ENCODE measurements around the gene TMEM131.

Gene TMEM131

DNA sequence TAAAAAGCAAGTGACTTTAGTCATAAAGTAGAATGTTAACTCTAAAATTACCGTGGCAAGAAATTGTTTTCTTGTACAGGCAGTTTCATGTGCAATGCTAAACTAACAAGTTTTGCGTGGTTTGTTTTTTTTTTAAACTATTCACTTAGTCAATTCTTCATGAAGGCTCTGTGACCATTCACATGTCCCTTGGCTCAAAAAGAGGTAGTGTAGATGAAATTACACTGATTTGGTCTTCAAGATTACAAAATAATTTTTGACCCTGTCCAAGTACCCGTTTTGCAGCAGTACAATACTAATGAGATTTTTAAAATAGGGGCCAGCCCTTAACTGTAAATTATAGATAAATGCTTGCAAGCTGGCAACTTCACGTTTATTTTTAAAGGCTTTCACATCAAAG, 1.3 kb downstream of the TMEM131 start:
- in situ Hi-C loops (cut with MboI; ENCODE audit: low sequenced_read_pairs): no loop called here

GRCh38 chr2:97993926-97994325, 1.8 kb downstream of the TMEM131 start:
- in situ Hi-C loops (cut with MboI; ENCODE audit: low sequenced_read_pairs): no loop called here

- in situ Hi-C loops (cut with MboI; ENCODE audit: low sequenced_read_pairs): no loop called here
These were observed 2.6 kb downstream of the TMEM131 start for GRCh38 chr2:97992836-97993825.

DNA sequence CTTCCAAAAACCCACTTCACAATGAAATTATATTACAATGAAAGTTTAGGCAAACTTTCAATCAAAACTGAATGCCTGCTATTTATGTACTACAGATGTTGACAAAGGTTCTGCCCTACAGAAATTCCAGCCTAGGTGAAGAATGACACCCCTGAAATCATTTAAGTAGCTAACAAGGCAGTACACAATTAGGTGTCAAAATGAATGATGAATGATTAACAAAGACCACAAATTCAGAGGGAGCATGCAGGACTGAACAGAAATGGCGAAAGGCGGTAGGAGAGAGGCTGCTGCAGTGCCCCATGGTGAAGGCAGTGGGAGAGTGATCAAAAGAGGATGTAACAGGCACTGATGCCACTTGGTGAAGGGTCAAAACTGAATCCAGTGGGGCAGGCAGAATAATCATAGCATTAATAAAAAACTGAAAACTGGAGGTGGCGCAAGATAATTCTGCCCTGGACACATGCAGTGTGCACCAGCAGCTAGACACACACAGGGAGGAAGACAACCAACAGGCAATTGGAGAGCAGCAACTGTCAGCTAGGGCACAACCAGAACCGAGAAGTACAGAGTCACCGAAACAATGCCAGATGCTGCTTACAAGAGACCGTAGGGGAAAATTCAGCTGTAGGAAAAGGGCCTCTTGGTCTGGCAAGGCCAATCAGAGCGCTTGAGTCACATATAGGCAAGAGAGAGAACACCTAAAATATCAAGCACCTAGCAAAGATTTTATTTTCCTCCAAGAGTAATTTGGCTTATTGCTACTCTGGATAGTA, 4.5 kb downstream of the TMEM131 start:
- in situ Hi-C loops (cut with MboI; ENCODE audit: low sequenced_read_pairs): no loop called here

DNA sequence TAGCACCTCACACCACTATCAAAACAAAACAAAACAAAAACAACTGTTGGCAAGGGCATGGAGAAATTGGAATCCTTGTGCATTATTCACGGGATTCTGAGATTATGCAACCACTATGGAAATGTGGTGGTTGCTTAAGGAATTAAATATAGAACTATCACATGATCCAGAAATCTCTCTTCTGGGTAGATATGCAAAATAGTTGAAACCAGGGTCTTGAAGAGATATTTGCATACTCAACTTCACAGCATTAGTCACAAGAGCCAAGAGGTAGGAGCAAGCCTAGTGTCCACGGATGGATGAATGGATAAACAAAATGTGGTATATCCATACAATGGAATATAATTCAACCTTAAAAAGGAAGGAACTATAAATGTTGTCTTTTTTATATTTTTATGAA, 7.0 kb downstream of the TMEM131 start:
- in situ Hi-C loops (cut with MboI; ENCODE audit: low sequenced_read_pairs): no loop called here

GRCh38 chr2:97985998-97986397, 9.8 kb downstream of the TMEM131 start:
- in situ Hi-C loops (cut with MboI; ENCODE audit: low sequenced_read_pairs): no loop called here

DNA sequence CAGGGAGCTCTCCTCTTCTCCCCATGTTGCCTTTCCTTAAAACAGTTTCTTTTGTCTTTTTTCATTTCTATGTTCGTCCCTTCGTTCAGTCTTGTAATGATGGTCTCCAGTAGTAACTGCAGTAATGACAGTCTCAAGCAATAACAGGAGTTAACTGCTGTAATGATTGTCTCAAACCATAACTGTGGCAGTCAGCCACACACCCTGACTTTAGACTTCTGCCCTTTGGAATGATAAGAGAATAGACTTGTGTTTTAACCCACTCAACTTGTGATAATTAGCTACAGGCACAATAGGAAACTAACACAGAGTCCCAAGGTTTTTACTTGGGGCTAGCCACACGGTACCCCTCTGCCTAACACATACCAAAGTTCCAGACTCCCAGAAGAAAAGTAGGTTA, 12.1 kb downstream of the TMEM131 start:
- in situ Hi-C loops (cut with MboI; ENCODE audit: low sequenced_read_pairs): no loop called here

DNA sequence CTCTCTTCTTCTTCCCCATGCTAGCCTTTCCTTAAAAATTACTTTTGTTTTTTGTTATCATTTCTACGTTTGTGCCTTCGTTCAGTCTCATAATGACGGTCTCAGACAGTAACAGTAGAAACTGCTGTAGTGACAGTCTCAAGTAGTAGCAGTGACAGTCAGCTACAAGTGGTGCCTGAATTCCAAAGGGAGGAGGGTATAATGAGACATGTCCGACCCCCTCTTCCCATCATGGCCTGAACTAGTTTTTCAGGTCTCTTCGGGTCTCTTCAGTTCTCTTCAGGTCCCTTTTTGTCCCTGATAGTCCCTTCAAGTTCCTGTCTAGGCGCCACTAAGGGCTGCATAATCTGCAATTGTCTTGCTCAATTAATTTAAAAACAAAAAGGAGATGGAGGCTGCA, 12.6 kb downstream of the TMEM131 start:
- in situ Hi-C loops (cut with MboI; ENCODE audit: low sequenced_read_pairs): no loop called here

DNA sequence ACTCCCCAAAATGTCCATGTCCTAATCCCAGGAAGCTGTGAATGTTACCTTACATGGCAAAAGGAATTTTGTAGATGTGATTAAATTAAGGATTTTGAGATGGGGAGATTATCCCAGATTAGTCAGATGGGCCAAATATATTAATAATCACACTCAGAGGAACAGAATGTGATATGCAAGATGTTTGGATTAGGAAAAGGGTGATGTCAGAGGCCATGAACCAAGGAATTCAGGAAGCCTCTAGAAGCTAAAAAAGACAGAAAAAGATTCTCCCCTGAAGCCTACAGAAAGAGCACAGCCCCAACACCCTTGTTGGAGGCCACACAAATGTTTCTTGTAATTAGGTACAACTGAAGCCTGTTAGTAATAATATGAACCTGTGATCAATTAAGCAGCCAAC, 13.1 kb downstream of the TMEM131 start:
- in situ Hi-C loops (cut with MboI; ENCODE audit: low sequenced_read_pairs): no loop called here

DNA sequence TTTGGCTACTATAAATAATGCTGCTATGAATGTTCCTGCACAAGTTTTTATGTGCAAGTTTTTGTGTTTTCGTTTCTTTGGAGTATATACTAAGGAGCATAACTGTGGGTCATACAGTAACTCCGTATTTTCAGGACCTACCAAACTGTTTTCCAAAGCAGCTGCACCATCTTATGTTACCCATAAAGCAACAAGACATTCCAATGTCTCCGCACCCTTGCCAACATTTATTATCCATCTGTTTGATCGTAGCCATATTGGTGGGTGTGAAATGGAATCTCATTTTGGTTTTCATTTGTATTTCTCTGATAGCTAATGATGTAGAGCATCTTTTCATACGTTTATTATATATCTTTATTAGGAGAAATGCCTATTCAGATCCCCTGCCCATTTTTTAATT, 13.8 kb downstream of the TMEM131 start:
- in situ Hi-C loops (cut with MboI; ENCODE audit: low sequenced_read_pairs): no loop called here

DNA sequence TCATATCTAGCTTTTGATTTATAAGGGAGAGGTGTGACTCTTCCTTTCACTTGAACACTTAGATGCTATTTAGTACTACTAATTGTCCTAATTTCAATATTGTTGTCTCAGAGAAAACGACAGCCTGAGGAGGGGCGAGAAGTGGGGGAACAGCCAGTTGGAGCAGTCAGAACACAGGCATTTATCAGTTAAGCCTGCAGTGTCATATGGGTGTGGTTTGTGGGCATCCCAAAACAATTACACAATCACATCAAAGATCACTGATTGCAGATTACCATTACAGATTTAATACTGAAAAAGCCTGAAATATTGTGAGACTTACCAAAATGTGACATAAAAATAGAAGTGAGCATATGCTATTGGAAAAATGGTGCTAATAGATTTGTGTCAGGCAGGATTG, 15.8 kb downstream of the TMEM131 start:
- in situ Hi-C loops (cut with MboI; ENCODE audit: low sequenced_read_pairs): no loop called here

DNA sequence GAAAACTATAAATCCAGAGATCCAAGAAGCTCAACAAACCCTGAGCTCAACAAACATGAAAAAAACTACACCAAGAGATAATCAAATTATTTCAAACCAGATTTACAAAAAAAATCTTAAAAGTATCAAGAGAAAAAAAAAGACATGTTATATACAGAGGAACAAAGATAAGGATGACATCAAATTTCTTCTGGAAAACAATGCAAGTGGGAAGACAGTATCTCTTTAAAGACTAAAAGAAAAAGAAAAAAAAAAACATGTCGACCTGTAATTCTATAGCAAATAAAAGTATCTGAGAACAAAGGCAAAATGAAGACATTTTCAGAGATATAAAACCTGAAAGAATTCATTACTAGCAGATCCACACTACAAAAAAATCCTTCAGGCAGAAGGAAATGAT, 21.3 kb downstream of the TMEM131 start:
- in situ Hi-C loops (cut with MboI; ENCODE audit: low sequenced_read_pairs): no loop called here

GRCh38 chr2:97970293-97971060, 25.3 kb downstream of the TMEM131 start:
- in situ Hi-C loops (cut with MboI; ENCODE audit: low sequenced_read_pairs): no loop called here

GRCh38 chr2:97969081-97970067, 26.4 kb downstream of the TMEM131 start:
- in situ Hi-C loops (cut with MboI; ENCODE audit: low sequenced_read_pairs): no loop called here

GRCh38 chr2:97967931-97968627, 27.7 kb downstream of the TMEM131 start:
- in situ Hi-C loops (cut with MboI; ENCODE audit: low sequenced_read_pairs): no loop called here

DNA sequence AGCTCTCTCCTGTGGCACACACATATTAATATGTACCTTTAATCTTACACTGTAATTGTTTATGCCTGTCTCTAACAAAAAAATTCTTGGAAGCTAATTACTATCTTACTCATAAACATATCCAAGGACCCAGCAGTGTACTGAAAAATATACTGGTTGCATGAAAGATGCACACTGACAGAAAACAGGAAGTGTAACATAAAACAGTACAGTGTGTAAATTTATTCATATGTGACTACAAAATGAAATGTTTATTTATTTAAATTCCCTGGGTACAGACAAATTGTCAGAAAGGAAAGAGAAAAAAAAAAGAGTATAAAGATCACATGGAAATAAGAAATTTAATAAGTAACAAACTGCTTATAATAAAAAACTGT, 28.5 kb downstream of the TMEM131 start:
- in situ Hi-C loops (cut with MboI; ENCODE audit: low sequenced_read_pairs): no loop called here

DNA sequence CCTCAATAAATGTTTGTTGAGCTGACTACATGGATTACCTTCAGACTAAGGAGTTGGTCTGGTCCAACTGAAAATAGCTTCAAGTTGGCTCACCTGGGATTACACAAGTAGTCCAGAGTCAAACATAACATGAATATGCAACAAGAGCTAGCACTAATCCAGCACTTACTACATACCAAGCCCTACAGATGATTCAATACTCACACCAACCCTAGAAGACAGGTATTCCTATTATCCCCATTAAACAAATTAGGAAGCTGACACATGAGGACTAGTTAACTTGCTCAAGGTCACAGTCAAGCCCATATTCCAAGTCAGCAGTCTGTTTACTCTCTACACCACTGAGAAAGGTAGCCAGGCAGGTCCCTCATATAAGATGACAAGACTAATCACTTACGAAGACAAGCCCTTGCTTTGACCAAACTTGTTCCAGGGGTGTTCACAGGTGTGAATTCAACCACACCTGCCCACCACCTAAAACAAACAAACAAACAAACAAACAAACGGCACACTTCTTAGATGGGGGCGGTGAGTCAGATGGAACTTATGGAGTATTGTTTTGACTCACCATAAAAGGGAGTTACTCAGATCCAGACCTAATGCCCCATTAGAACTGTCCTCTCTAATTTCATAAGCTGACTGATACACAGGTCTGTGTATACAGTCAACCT, 29.1 kb downstream of the TMEM131 start:
- in situ Hi-C loops (cut with MboI; ENCODE audit: low sequenced_read_pairs): no loop called here

GRCh38 chr2:97965116-97965515, 30.6 kb downstream of the TMEM131 start:
- in situ Hi-C loops (cut with MboI; ENCODE audit: low sequenced_read_pairs): no loop called here

GRCh38 chr2:97963880-97964279, 31.9 kb downstream of the TMEM131 start:
- in situ Hi-C loops (cut with MboI; ENCODE audit: low sequenced_read_pairs): no loop called here

Data from HL-60/S4 treated with retinoic acid at 250 ng/mL for 4 days and 3 days (cell line).